ENCODE data around the gene LSM2. TPM values are rescaled to one million over a fixed set of nuclear protein-coding genes. Genes with fewer than 3 reads are reported as not detected.
A peak's percentile ranks its signal among the peaks of the same experiment; 100 is the strongest.

The LSM2 gene
- total RNA-seq, 2 donors from 2014 or later, result 21.0 to 22.4 TPM

- Histone ChIP-seq H3K36me3 (replicated peaks in 1 of 2; ENCODE audit: insufficient read depth in 1 of 2, low read depth in 2 of 2) (peaks cover 4 to 15% of the 10 kb centered on the region in 2 donors), H3K27ac (peak overlapping the region in 1 of 4 donors; percentile 83), H3K4me1 (peaks cover 23% of the 10 kb centered on the region), H3K4me3 (no peak overlapping the region), H3K27me3 (no peaks in the 10 kb centered on the region), H3K9me3 (no peaks in the 10 kb centered on the region)
- DNase-seq (no peak), ATAC-seq (no peak)
- WGBS, 2 donors, result 77 to 88% methylated on average over 14 to 28 of the region's 32 CpGs
- intact Hi-C loops (cut with DNase I), result no loop called here
- no peak for TF ChIP-seq CTCF (IDR thresholded peaks at IDR 0.05)
- no peak for TF ChIP-seq POLR2A (IDR thresholded peaks at IDR 0.05)
Observed at GRCh38 chr6:31775633-31776484, 30.9 kb downstream of the LSM2 start.

- Histone ChIP-seq H3K9me3 (no peaks in the 10 kb centered on the region), H3K27me3 (no peaks in the 10 kb centered on the region), H3K4me1 (peaks cover 23% of the 10 kb centered on the region), H3K4me3 (no peak overlapping the region), H3K36me3 (replicated peaks in 1 of 2; ENCODE audit: insufficient read depth in 1 of 2, low read depth in 2 of 2) (peaks cover 4 to 8% of the 10 kb centered on the region in 2 donors), H3K27ac (peak overlapping the region in 1 of 4 donors; percentile 12)
- no peak for ATAC-seq
- TF ChIP-seq POLR2A (IDR thresholded peaks at IDR 0.05) (no peak), CTCF (IDR thresholded peaks at IDR 0.05) (no peak)
- peak in 1 of 4 donors; percentile 49 for DNase-seq
- 54 to 56% methylated on average over 4 of the region's 4 CpGs for WGBS, 2 donors
- intact Hi-C loops (cut with DNase I), result no loop called here
Observed at GRCh38 chr6:31775184-31775583, 31.6 kb downstream of the LSM2 start.

GRCh38 chr6:31771992-31772358 lies 34.8 kb downstream of the LSM2 start:
- DNase-seq, result no peak
- Histone ChIP-seq H3K27me3 (no peaks in the 10 kb centered on the region), H3K36me3 (replicated peaks in 1 of 2; ENCODE audit: insufficient read depth in 1 of 2, low read depth in 2 of 2) (no peaks in the 10 kb centered on the region), H3K9me3 (no peaks in the 10 kb centered on the region), H3K27ac (no peak overlapping the region), H3K4me3 (no peak overlapping the region), H3K4me1 (peaks cover 16% of the 10 kb centered on the region)
- 65 to 72% methylated on average over 4 of the region's 4 CpGs for WGBS, 2 donors
- ATAC-seq, result no peak
- TF ChIP-seq POLR2A (IDR thresholded peaks at IDR 0.05) (no peak), CTCF (IDR thresholded peaks at IDR 0.05) (no peak)
- intact Hi-C loops (cut with DNase I), result no loop called here

- DNase-seq, result no peak
- TF ChIP-seq CTCF (IDR thresholded peaks at IDR 0.05), result no peak
- TF ChIP-seq POLR2A (IDR thresholded peaks at IDR 0.05), result no peak
- no peak overlapping the region for H3K4me3 ChIP-seq
- no peaks in the 10 kb centered on the region for H3K36me3 ChIP-seq (replicated peaks in 1 of 2; ENCODE audit: insufficient read depth in 1 of 2, low read depth in 2 of 2)
- ATAC-seq, result no peak
- WGBS, 2 donors, result 69 to 70% methylated on average over 2 of the region's 2 CpGs
- no peaks in the 10 kb centered on the region for H3K9me3 ChIP-seq
- no peaks in the 10 kb centered on the region for H3K27me3 ChIP-seq
- intact Hi-C loops (cut with DNase I), result no loop called here
- H3K4me1 ChIP-seq, result peaks cover 9% of the 10 kb centered on the region
- no peak overlapping the region for H3K27ac ChIP-seq
Observed at GRCh38 chr6:31770860-31771259, 35.9 kb downstream of the LSM2 start.
